MCF 10A (cell line): ENCODE measurements around the gene MTG1. TPM values are rescaled to one million over a fixed set of nuclear protein-coding genes. Genes with fewer than 3 reads are reported as not detected.

ENCODE experiments used
- BruUV-seq: library from RNA; stranded (reverse); fragments of 400-500 nt; replicated peaks from 2 replicates; lab custom pipeline; 2021; lab: Mats Ljungman, UMichigan
- CTCF ChIA-PET: fragments of 300-600 bp; sonication (Branson Sonifier 250); formaldehyde crosslinking; extraction: SDS; loops from one replicate; lab custom pipeline; 2021; ENCODE audit warnings: antibody characterized with exemption, inconsistent platforms; lab: Yijun Ruan, JAX
- POLR2A ChIA-PET: fragments of 300-600, 350-650 bp; sonication (Branson Sonifier 250); formaldehyde crosslinking; extraction: SDS; loops from one replicate; lab custom pipeline; 2020; ENCODE audit warnings: antibody characterized with exemption, inconsistent platforms; lab: Yijun Ruan, JAX
- DNase-seq: peaks from one replicate; pipeline ENCODE4 v3.0.0-alpha.2; 2018; ENCODE audit not compliant: unreplicated experiment
- H3K27ac Mint-ChIP-seq: one replicate; pipeline ENCODE4 v1.8.0; 2022; ENCODE audit warnings: mild to moderate bottlenecking, low read depth, mixed read lengths; ENCODE audit not compliant: unreplicated experiment
- H3K27me3 Mint-ChIP-seq: one replicate; pipeline ENCODE4 v1.8.0; 2022; ENCODE audit warnings: mixed read lengths; ENCODE audit not compliant: insufficient read depth, unreplicated experiment
- H3K36me3 Mint-ChIP-seq: one replicate; pipeline ENCODE4 v1.8.0; 2022; ENCODE audit warnings: mild to moderate bottlenecking, moderate library complexity, mixed read lengths; ENCODE audit not compliant: insufficient read depth, unreplicated experiment
- H3K4me1 Mint-ChIP-seq: one replicate; pipeline ENCODE4 v1.8.0; 2022; ENCODE audit warnings: mixed read lengths; ENCODE audit not compliant: insufficient read depth, unreplicated experiment
- H3K4me3 Mint-ChIP-seq: one replicate; pipeline ENCODE4 v1.8.0; 2022; ENCODE audit warnings: mild to moderate bottlenecking, moderate library complexity, mixed read lengths; ENCODE audit not compliant: unreplicated experiment
- H3K9me3 Mint-ChIP-seq: one replicate; pipeline ENCODE4 v1.8.0; 2022; ENCODE audit warnings: mixed read lengths; ENCODE audit not compliant: unreplicated experiment
- CTCF ChIP-seq: fragments of 200-600 bp; IDR thresholded peaks from one replicate; pipeline ENCODE4 v1.8.0; 2022; ENCODE audit warnings: antibody characterized with exemption, mild to moderate bottlenecking; ENCODE audit not compliant: unreplicated experiment
- intact Hi-C: fragments of 100-400 bp; cut with micrococcal nuclease; formaldehyde crosslinking; loops from 2 replicates; pipeline ENCODE4 v1.14.1; 2022
- total RNA-seq: library from RNA; stranded (reverse); gene quantifications from 2 replicates; pipeline ENCODE4 v1.2.3, GENCODE V29; 2022

Gene MTG1
- total RNA-seq, 1 experiment from 2014 or later: 71.6 TPM

DNA sequence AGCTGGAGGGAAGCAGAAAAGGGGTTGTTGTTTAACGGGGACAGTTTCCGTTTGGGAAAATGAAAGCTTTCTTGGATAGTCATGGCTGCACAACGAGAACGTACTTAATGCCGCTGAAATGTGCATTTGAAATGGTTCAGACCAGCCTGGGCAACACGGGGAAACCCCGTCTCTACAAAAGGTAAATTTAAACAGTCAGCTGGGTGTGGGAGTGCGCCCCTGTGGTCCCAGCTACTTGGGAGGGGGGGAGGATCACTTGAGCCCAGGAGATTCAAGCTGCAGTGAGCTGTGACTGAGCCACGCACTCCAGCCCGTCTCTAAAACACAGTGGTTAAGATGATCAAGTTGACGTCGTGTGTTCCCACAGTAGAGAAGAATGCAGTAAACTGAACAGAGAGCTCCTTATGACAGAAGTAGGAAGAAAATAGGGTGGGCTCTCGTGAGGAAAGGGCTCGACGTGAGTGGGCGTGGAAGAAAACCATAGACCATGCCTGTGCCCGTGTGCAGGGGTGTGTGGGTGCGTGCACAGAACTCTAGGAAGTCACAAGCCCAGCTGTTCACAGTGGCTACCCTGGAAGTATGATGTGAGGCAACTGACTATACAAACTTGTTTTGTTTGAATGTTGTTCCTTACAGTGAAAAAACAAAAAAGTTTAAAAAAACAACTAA lies 32.0 kb upstream of the MTG1 start:
- ChIA-PET CTCF (interaction anchor here (0.5 to 4.3 kb wide), 5 partner anchors 13 to 247 kb away, joined by 3 to 18 read pairs (median 3); no protein-coding TSS in a partner anchor), POLR2A (no interaction called here)
- H3K4me1 Mint-ChIP-seq: no peaks in the 10 kb centered on the region
- DNase-seq: no peak
- H3K9me3 Mint-ChIP-seq: no peaks in the 10 kb centered on the region
- no peak overlapping the region for H3K4me3 Mint-ChIP-seq
- no peak for TF ChIP-seq CTCF
- intact Hi-C loops: no loop called here
- peaks cover 32% of the 10 kb centered on the region for H3K36me3 Mint-ChIP-seq
- BruUV-seq: no TSS peak
- H3K27me3 Mint-ChIP-seq: no peaks in the 10 kb centered on the region
- no peak overlapping the region for H3K27ac Mint-ChIP-seq

GRCh38 chr10:133362846-133363245 lies 31.1 kb upstream of the MTG1 start:
- no peaks in the 10 kb centered on the region for H3K9me3 Mint-ChIP-seq
- no peaks in the 10 kb centered on the region for H3K4me1 Mint-ChIP-seq
- TF ChIP-seq CTCF: no peak
- H3K27ac Mint-ChIP-seq: no peak overlapping the region
- POLR2A ChIA-PET: no interaction called here
- no peaks in the 10 kb centered on the region for H3K27me3 Mint-ChIP-seq
- DNase-seq: no peak
- BruUV-seq: no TSS peak
- no peak overlapping the region for H3K4me3 Mint-ChIP-seq
- intact Hi-C loops: no loop called here
- CTCF ChIA-PET: interaction anchor here (4.3 kb wide), 1 partner anchor 33 kb away, joined by 18 read pairs; no protein-coding TSS in a partner anchor
- peaks cover 36% of the 10 kb centered on the region for H3K36me3 Mint-ChIP-seq

DNA sequence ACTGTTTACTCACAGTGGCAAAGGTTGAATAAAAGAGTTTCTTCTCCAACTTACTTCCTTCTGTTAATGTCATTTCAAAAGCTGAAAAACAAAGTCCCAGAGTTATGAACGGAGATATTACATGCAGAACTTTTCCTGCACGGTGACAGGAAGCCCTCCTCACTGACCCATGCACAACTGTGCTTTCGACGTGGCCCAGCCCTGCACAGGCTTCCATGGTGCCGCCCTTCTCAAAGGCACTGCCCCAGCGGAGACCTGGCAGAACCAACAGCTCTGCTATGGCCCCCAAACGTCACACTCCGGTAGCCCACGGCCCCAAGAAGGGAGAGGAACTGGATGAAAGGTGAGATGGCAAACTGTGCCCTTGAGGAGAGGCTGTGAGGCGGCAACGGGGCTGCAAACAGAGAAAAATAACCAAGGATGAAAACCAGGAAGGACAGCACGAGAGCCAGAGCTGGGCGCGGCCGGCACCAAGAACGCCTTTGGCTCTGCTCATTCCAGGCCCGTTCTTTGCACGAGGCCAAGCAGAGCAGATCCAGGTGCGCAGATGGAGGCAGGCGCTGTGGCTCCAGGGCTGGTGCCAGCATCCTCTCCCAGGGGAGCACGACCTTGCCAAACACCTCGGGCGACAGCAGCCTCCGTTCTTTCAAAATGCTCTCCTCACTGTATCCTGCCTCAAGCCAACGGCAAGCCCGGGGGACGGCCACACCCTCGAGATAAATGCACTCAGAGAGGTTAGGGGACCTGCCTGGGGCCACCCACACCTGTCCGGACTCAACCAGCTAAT lies 29.1 kb upstream of the MTG1 start:
- DNase-seq: no peak
- no peaks in the 10 kb centered on the region for H3K4me1 Mint-ChIP-seq
- no peaks in the 10 kb centered on the region for H3K27me3 Mint-ChIP-seq
- BruUV-seq: no TSS peak
- no peak overlapping the region for H3K4me3 Mint-ChIP-seq
- ChIA-PET POLR2A (no interaction called here), CTCF (interaction anchor here (0.5 to 4.3 kb wide), 2 partner anchors 35 to 197 kb away, joined by 3 to 18 read pairs; no protein-coding TSS in a partner anchor)
- no peak for TF ChIP-seq CTCF
- peaks cover 51% of the 10 kb centered on the region for H3K36me3 Mint-ChIP-seq
- no peak overlapping the region for H3K27ac Mint-ChIP-seq
- no peaks in the 10 kb centered on the region for H3K9me3 Mint-ChIP-seq
- intact Hi-C loops: no loop called here

- no peaks in the 10 kb centered on the region for H3K9me3 Mint-ChIP-seq
- peaks cover 57% of the 10 kb centered on the region for H3K36me3 Mint-ChIP-seq
- no peak overlapping the region for H3K4me3 Mint-ChIP-seq
- ChIA-PET POLR2A (no interaction called here), CTCF (interaction anchor here (2.1 kb wide), 1 partner anchor 36 kb away, joined by 5 read pairs; no protein-coding TSS in a partner anchor)
- H3K4me1 Mint-ChIP-seq: no peaks in the 10 kb centered on the region
- no peak overlapping the region for H3K27ac Mint-ChIP-seq
- BruUV-seq: no TSS peak
- no peak for DNase-seq
- TF ChIP-seq CTCF: no peak
- no peaks in the 10 kb centered on the region for H3K27me3 Mint-ChIP-seq
- intact Hi-C loops: no loop called here
These were observed 28.4 kb upstream of the MTG1 start for GRCh38 chr10:133365461-133366129.
